ENCODE measurements around the gene ADGRB3.

Gene ADGRB3

DNA sequence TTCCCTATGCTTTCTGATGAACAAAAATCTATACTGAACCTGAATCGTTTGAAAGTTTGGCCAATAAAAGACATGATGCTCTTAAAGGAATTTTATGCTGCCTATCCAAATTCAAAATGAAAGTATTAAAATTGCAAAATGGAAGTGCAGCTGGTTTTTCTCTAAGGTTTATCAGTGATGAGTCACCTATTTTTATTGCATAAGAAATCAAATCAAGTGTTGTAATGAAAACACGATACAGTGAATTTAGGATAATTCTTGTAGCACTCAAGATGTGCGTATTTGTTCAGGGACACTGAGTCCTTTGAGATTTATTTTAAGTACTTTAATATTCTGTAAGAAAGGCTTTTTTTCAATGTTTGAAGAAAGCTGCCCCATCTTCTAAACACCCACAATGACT lies 409.5 kb downstream of the ADGRB3 start:
- no peak overlapping the region for H2BK15ac ChIP-seq (ENCODE audit: low read depth, poor library complexity, severe bottlenecking)
- H2AK5ac ChIP-seq (ENCODE audit: low read length, severe bottlenecking), result no peak overlapping the region
- H2BK120ac ChIP-seq (ENCODE audit: low read depth, low read length), result no peak overlapping the region
- H2AFZ ChIP-seq (ENCODE audit: low read depth, low read length), result no peak overlapping the region
- WGBS, result 81% methylated on average over 2 of the region's 3 CpGs
- H3K4ac ChIP-seq (ENCODE audit: low read depth in 1 of 2, low read length in 2 of 2), result no peak overlapping the region
- H3K23ac ChIP-seq (ENCODE audit: low read length in 2 of 2), result no peak overlapping the region
- no peaks in the 10 kb centered on the region for H3K36me3 ChIP-seq (ENCODE audit: control insufficient read depth in 1 of 2, insufficient read depth in 2 of 2, low read depth in 1 of 2, low read length in 2 of 2)
- H4K8ac ChIP-seq (ENCODE audit: low read length), result no peak overlapping the region
- H3K4me3 ChIP-seq (ENCODE audit: insufficient read depth in 1 of 2, low read depth in 1 of 2, low read length in 2 of 2), result no peak overlapping the region
- no peaks in the 10 kb centered on the region for H3K79me1 ChIP-seq (replicated peaks; ENCODE audit: low read length, poor library complexity, severe bottlenecking)
- no peak overlapping the region for H3K9ac ChIP-seq (ENCODE audit: low read length)
- H2BK5ac ChIP-seq (ENCODE audit: low read depth, low read length, poor library complexity, severe bottlenecking), result no peak overlapping the region
- H3K18ac ChIP-seq (ENCODE audit: low read depth in 1 of 2, low read length in 2 of 2), result no peak overlapping the region
- H4K91ac ChIP-seq (ENCODE audit: low read length), result no peak overlapping the region
- DNase-seq, result no peak
- H3K4me1 ChIP-seq (ENCODE audit: control insufficient read depth, insufficient read depth, low read depth, low read length), result no peaks in the 10 kb centered on the region
- H3K27me3 ChIP-seq (ENCODE audit: control insufficient read depth in 1 of 2, insufficient read depth in 1 of 2, low read length in 2 of 2), result no peaks in the 10 kb centered on the region
- H3K4me2 ChIP-seq (ENCODE audit: low read length, poor library complexity, severe bottlenecking), result no peak overlapping the region
- no peak overlapping the region for H2BK12ac ChIP-seq (ENCODE audit: low read length in 2 of 2)
- H3K9me3 ChIP-seq (ENCODE audit: control insufficient read depth, low read length), result no peaks in the 10 kb centered on the region
- no peak overlapping the region for H3K14ac ChIP-seq (ENCODE audit: low read length in 2 of 2)
- no peak overlapping the region for H3K27ac ChIP-seq (ENCODE audit: low read length, poor library complexity, severe bottlenecking)

DNA sequence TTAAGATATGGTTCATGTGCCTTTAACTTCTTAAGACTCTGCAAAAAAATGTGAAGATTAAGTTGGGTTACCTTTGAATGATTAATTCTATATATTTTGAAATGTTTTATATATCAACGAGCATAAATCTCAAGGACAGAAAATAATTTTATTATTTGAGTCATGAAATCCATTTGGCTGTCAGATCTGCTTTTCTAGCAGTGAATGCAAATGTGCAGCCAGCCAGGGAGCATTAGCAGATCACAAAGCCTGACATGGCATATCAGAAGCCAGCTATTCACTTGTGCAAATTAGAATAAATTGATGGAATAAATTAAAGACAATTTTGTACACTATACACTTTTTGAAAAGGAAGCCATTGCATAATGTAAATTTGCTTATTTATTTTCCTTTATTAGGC lies 424.3 kb downstream of the ADGRB3 start:
- no peaks in the 10 kb centered on the region for H3K9me3 ChIP-seq (ENCODE audit: control insufficient read depth, low read length)
- no peak overlapping the region for H4K8ac ChIP-seq (ENCODE audit: low read length)
- H2BK15ac ChIP-seq (ENCODE audit: low read depth, poor library complexity, severe bottlenecking), result no peak overlapping the region
- no peak overlapping the region for H3K9ac ChIP-seq (ENCODE audit: low read length)
- H3K79me1 ChIP-seq (replicated peaks; ENCODE audit: low read length, poor library complexity, severe bottlenecking), result no peaks in the 10 kb centered on the region
- no peaks in the 10 kb centered on the region for H3K4me1 ChIP-seq (ENCODE audit: control insufficient read depth, insufficient read depth, low read depth, low read length)
- no peak overlapping the region for H2BK12ac ChIP-seq (ENCODE audit: low read length in 2 of 2)
- H3K27ac ChIP-seq (ENCODE audit: low read length, poor library complexity, severe bottlenecking), result no peak overlapping the region
- H3K36me3 ChIP-seq (ENCODE audit: control insufficient read depth in 1 of 2, insufficient read depth in 2 of 2, low read depth in 1 of 2, low read length in 2 of 2), result no peaks in the 10 kb centered on the region
- H3K23ac ChIP-seq (ENCODE audit: low read length in 2 of 2), result no peak overlapping the region
- H2AK5ac ChIP-seq (ENCODE audit: low read length, severe bottlenecking), result no peak overlapping the region
- H3K4ac ChIP-seq (ENCODE audit: low read depth in 1 of 2, low read length in 2 of 2), result no peak overlapping the region
- DNase-seq, result no peak
- H3K27me3 ChIP-seq (ENCODE audit: control insufficient read depth in 1 of 2, insufficient read depth in 1 of 2, low read length in 2 of 2), result no peaks in the 10 kb centered on the region
- H2AFZ ChIP-seq (ENCODE audit: low read depth, low read length), result no peak overlapping the region
- no peak overlapping the region for H3K14ac ChIP-seq (ENCODE audit: low read length in 2 of 2)
- no peak overlapping the region for H2BK120ac ChIP-seq (ENCODE audit: low read depth, low read length)
- no CpG with 5 or more reads among the region's 1 CpG for WGBS
- no peak overlapping the region for H3K18ac ChIP-seq (ENCODE audit: low read depth in 1 of 2, low read length in 2 of 2)
- H2BK5ac ChIP-seq (ENCODE audit: low read depth, low read length, poor library complexity, severe bottlenecking), result no peak overlapping the region
- H4K91ac ChIP-seq (ENCODE audit: low read length), result no peak overlapping the region
- no peak overlapping the region for H3K4me3 ChIP-seq (ENCODE audit: insufficient read depth in 1 of 2, low read depth in 1 of 2, low read length in 2 of 2)
- no peak overlapping the region for H3K4me2 ChIP-seq (ENCODE audit: low read length, poor library complexity, severe bottlenecking)

DNA sequence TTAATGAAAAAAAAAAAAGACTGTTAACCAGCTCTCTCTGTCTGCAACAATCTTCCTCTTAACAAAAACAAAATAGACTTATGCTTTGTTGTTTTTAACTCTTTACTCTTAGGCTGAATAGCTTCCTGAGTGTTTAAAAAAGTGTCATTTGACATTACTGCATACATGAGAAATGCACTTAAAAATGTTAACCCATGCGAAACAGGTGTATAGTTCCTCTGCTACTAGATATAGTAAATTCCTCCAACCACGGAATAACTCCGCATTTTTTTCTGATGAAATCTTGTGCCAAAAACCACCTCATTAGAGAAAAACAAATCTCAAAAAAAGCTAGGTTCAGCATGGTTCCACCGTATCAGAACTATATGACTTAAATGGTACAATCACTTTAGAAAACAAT lies 426.0 kb downstream of the ADGRB3 start:
- DNase-seq, result no peak
- 83% methylated on average over 3 of the region's 4 CpGs for WGBS
- Histone ChIP-seq H3K18ac (ENCODE audit: low read depth in 1 of 2, low read length in 2 of 2) (no peak overlapping the region), H4K91ac (ENCODE audit: low read length) (no peak overlapping the region), H4K8ac (ENCODE audit: low read length) (no peak overlapping the region), H3K79me1 (replicated peaks; ENCODE audit: low read length, poor library complexity, severe bottlenecking) (no peaks in the 10 kb centered on the region), H2AFZ (ENCODE audit: low read depth, low read length) (no peak overlapping the region), H3K36me3 (ENCODE audit: control insufficient read depth in 1 of 2, insufficient read depth in 2 of 2, low read depth in 1 of 2, low read length in 2 of 2) (no peaks in the 10 kb centered on the region), H3K9me3 (ENCODE audit: control insufficient read depth, low read length) (no peaks in the 10 kb centered on the region), H3K23ac (ENCODE audit: low read length in 2 of 2) (no peak overlapping the region), H3K27ac (ENCODE audit: low read length, poor library complexity, severe bottlenecking) (peak overlapping the region; percentile 79), H3K4ac (ENCODE audit: low read depth in 1 of 2, low read length in 2 of 2) (no peak overlapping the region), H2AK5ac (ENCODE audit: low read length, severe bottlenecking) (no peak overlapping the region), H2BK5ac (ENCODE audit: low read depth, low read length, poor library complexity, severe bottlenecking) (no peak overlapping the region), H2BK12ac (ENCODE audit: low read length in 2 of 2) (no peak overlapping the region), H3K14ac (ENCODE audit: low read length in 2 of 2) (no peak overlapping the region), H3K4me3 (ENCODE audit: insufficient read depth in 1 of 2, low read depth in 1 of 2, low read length in 2 of 2) (no peak overlapping the region), H2BK120ac (ENCODE audit: low read depth, low read length) (no peak overlapping the region), H3K4me1 (ENCODE audit: control insufficient read depth, insufficient read depth, low read depth, low read length) (no peaks in the 10 kb centered on the region), H2BK15ac (ENCODE audit: low read depth, poor library complexity, severe bottlenecking) (no peak overlapping the region), H3K4me2 (ENCODE audit: low read length, poor library complexity, severe bottlenecking) (no peak overlapping the region), H3K27me3 (ENCODE audit: control insufficient read depth in 1 of 2, insufficient read depth in 1 of 2, low read length in 2 of 2) (no peaks in the 10 kb centered on the region), H3K9ac (ENCODE audit: low read length) (no peak overlapping the region)

DNA sequence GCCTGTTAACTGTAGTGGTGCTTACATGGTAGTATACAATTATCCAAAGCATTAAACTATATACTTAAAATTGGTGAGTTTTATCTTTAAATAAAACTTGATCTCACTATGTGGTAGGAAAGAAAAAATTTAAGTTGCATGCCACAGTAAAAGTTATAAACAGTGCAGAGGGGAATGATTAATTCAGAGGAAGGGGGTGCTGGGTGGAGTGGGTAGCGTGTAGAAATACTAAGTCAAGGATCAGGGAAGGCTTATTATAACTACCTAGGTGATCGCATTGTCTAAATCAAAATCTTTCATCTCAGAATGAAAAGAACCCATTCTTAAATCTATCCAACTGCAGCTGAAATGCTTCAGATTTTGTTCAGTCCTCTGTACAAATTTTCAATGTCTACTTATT lies 428.3 kb downstream of the ADGRB3 start:
- Histone ChIP-seq H3K27ac (ENCODE audit: low read length, poor library complexity, severe bottlenecking) (peak overlapping the region; percentile 84), H2BK120ac (ENCODE audit: low read depth, low read length) (no peak overlapping the region), H3K4ac (ENCODE audit: low read depth in 1 of 2, low read length in 2 of 2) (no peak overlapping the region), H3K4me3 (ENCODE audit: insufficient read depth in 1 of 2, low read depth in 1 of 2, low read length in 2 of 2) (no peak overlapping the region), H4K8ac (ENCODE audit: low read length) (no peak overlapping the region), H3K23ac (ENCODE audit: low read length in 2 of 2) (no peak overlapping the region), H4K91ac (ENCODE audit: low read length) (no peak overlapping the region), H3K79me1 (replicated peaks; ENCODE audit: low read length, poor library complexity, severe bottlenecking) (no peaks in the 10 kb centered on the region), H3K18ac (ENCODE audit: low read depth in 1 of 2, low read length in 2 of 2) (no peak overlapping the region), H3K14ac (ENCODE audit: low read length in 2 of 2) (no peak overlapping the region), H2BK15ac (ENCODE audit: low read depth, poor library complexity, severe bottlenecking) (no peak overlapping the region), H3K4me1 (ENCODE audit: control insufficient read depth, insufficient read depth, low read depth, low read length) (no peaks in the 10 kb centered on the region), H2BK12ac (ENCODE audit: low read length in 2 of 2) (no peak overlapping the region), H3K9me3 (ENCODE audit: control insufficient read depth, low read length) (no peaks in the 10 kb centered on the region), H3K36me3 (ENCODE audit: control insufficient read depth in 1 of 2, insufficient read depth in 2 of 2, low read depth in 1 of 2, low read length in 2 of 2) (no peaks in the 10 kb centered on the region), H3K27me3 (ENCODE audit: control insufficient read depth in 1 of 2, insufficient read depth in 1 of 2, low read length in 2 of 2) (no peaks in the 10 kb centered on the region), H3K9ac (ENCODE audit: low read length) (no peak overlapping the region), H3K4me2 (ENCODE audit: low read length, poor library complexity, severe bottlenecking) (no peak overlapping the region), H2BK5ac (ENCODE audit: low read depth, low read length, poor library complexity, severe bottlenecking) (peak overlapping the region; percentile 44), H2AFZ (ENCODE audit: low read depth, low read length) (no peak overlapping the region), H2AK5ac (ENCODE audit: low read length, severe bottlenecking) (no peak overlapping the region)
- DNase-seq, result no peak
- 100% methylated on average over 1 of the region's 2 CpGs for WGBS
